Upper lobe of left lung (tissue), 4 donors: ENCODE measurements around the gene NUDT8.

ENCODE experiments used
- EP300 ChIP-seq, 4 donors: sonication (generic); formaldehyde crosslinking; IDR thresholded peaks; one replicate each; pipeline ENCODE4 v1.5.1; 2017; ENCODE audit warnings: antibody characterized with exemption in 4 of 4, control low read depth in 2 of 4
- POLR2A ChIP-seq, 4 donors: fragments of 450-650 bp; IDR thresholded peaks; one replicate each; pipeline ENCODE4 v1.5.1; 2016 to 2017; ENCODE audit warnings: antibody characterized with exemption in 4 of 4, mild to moderate bottlenecking in 2 of 4
- POLR2AphosphoS5 ChIP-seq, 2 donors: sonication (generic); formaldehyde crosslinking; IDR thresholded peaks; one replicate each; pipeline ENCODE4 v1.5.1; 2017; ENCODE audit warnings: antibody characterized with exemption in 2 of 2
- TF ChIP-seq, protein P1 (sequence below), 6 experiments: fragments of 450-650 bp in 4 of 6; fragments of 200-600 bp in 2 of 6; sonication (generic) in 2 of 6; IDR thresholded peaks; one replicate each; pipeline ENCODE4 v1.5.1; 2016 to 2019; ENCODE audit warnings: antibody characterized with exemption in 6 of 6

DNA sequence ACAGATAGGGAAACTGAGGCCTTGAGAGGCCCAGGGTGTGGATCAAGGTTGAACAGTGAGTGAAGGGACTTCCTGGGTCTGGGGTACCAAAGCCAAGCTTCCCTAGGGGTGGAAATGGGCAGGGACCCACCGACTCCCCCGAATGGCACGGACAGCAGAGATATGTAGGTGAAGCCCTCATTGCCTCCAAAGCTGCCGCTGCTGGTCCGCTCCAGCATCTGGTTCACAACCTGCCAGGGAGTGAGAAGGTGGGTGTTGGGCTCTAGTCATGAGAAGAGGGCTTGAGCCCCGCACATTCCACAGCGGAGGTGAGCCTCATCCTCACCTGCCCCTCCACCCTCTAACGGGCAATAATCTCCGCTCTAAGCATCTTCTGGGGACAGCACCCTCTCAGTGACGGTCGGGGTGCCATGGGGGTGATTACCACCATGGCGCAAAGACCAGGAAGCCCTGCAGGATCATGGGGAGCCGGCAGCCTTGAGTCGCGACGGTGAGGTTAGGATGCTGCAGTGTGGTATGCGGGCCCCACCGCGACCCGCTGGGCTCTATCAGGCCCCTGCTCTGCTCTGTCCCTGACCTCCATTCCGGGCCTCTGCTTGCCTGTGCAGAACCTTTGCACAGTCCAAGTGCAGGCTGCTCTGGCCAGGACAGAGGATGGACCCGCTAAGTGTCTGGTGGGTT, 33.9 kb upstream of the NUDT8 start:
- TF ChIP-seq POLR2A (IDR thresholded peaks at IDR 0.05) (no peak), EP300 (IDR thresholded peaks at IDR 0.05) (no peak), POLR2AphosphoS5 (IDR thresholded peaks at IDR 0.05) (no peak)
- TF ChIP-seq, protein P1, sequence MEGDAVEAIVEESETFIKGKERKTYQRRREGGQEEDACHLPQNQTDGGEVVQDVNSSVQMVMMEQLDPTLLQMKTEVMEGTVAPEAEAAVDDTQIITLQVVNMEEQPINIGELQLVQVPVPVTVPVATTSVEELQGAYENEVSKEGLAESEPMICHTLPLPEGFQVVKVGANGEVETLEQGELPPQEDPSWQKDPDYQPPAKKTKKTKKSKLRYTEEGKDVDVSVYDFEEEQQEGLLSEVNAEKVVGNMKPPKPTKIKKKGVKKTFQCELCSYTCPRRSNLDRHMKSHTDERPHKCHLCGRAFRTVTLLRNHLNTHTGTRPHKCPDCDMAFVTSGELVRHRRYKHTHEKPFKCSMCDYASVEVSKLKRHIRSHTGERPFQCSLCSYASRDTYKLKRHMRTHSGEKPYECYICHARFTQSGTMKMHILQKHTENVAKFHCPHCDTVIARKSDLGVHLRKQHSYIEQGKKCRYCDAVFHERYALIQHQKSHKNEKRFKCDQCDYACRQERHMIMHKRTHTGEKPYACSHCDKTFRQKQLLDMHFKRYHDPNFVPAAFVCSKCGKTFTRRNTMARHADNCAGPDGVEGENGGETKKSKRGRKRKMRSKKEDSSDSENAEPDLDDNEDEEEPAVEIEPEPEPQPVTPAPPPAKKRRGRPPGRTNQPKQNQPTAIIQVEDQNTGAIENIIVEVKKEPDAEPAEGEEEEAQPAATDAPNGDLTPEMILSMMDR (IDR thresholded peaks at IDR 0.05): no peak
